HCT116 (cell line): ENCODE data around the gene SETD6.
"Not testable (repeated sequence)": the region's sequence is repeated elsewhere in the genome, so short reads cannot be mapped to it uniquely, and the experiment has no call there.

Experiments
- EZH2 ChIP-seq: fragments of 200-600 bp; sonication (generic); IDR thresholded peaks from 2 replicates; pipeline ENCODE4 v1.6.1; 2017; ENCODE audit warnings: antibody characterized with exemption, mixed run types
- POLR2A ChIP-seq: IDR thresholded peaks from 2 replicates; pipeline ENCODE4 v1.7.0; 2011; ENCODE audit warnings: borderline replicate concordance; ENCODE audit not compliant: insufficient read depth, insufficient read length; ENCODE audit errors: extremely low read depth
- SIN3A ChIP-seq: IDR thresholded peaks from 2 replicates; pipeline ENCODE4 v1.6.1; 2012; ENCODE audit warnings: low read depth
- ZNF274 ChIP-seq: fragments of 200-500 bp; sonication (Bioruptor generic); IDR thresholded peaks from 2 replicates; pipeline ENCODE4 v1.6.1; 2014; ENCODE audit warnings: mild to moderate bottlenecking, low read depth, low read length, inconsistent platforms
- TF ChIP-seq, protein P1 (sequence below), 3 experiments: fragments of 200-600 bp in 1 of 3; sonication (generic) in 1 of 3; IDR thresholded peaks in 2 of 3; conservative IDR thresholded peaks in 1 of 3; 2 replicates each; pipeline ENCODE4 v1.5.1; 2012 to 2017; ENCODE audit warnings: low read depth in 2 of 3, low read length in 2 of 3, antibody characterized with exemption in 1 of 3, borderline replicate concordance in 1 of 3, control low read depth in 1 of 3, mild to moderate bottlenecking in 1 of 3, mixed read lengths in 1 of 3, mixed run types in 1 of 3, moderate library complexity in 1 of 3; ENCODE audit not compliant: insufficient read depth in 1 of 3

DNA sequence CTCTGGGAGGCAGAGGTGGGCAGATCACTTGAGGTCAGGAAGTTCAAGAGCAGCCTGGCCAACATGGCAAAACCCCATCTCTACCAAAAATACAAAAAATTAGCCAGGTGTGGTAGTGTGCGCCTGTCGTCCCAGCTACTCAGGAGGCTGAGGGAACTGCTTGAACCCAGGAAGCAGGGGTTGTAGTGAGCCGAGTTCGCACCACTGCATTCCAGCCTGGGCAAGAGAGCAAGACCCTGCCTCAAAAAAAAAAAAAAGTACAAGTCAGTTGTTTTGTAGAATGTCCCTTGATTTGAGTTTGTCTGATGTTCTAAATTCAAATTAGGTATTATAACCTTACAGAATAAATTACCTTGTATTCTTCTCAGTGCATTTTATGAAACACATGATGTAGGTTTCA, 50.4 kb downstream of the SETD6 start:
- TF ChIP-seq, protein P1, sequence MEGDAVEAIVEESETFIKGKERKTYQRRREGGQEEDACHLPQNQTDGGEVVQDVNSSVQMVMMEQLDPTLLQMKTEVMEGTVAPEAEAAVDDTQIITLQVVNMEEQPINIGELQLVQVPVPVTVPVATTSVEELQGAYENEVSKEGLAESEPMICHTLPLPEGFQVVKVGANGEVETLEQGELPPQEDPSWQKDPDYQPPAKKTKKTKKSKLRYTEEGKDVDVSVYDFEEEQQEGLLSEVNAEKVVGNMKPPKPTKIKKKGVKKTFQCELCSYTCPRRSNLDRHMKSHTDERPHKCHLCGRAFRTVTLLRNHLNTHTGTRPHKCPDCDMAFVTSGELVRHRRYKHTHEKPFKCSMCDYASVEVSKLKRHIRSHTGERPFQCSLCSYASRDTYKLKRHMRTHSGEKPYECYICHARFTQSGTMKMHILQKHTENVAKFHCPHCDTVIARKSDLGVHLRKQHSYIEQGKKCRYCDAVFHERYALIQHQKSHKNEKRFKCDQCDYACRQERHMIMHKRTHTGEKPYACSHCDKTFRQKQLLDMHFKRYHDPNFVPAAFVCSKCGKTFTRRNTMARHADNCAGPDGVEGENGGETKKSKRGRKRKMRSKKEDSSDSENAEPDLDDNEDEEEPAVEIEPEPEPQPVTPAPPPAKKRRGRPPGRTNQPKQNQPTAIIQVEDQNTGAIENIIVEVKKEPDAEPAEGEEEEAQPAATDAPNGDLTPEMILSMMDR (IDR thresholded peaks at IDR 0.05 in 2 of 3, conservative IDR thresholded peaks at IDR 0.05 in 1 of 3; ENCODE audit: borderline replicate concordance in 1 of 3, insufficient read depth in 1 of 3, low read depth in 2 of 3, low read length in 2 of 3): not testable (repeated sequence)
- not testable (repeated sequence) for TF ChIP-seq ZNF274, EZH2, SIN3A, POLR2A
